Stimulated activated naive CD4-positive, alpha-beta T cell (primary cell): ENCODE data around the gene N4BP3.
"Not testable (repeated sequence)": the region's sequence is repeated elsewhere in the genome, so short reads cannot be mapped to it uniquely, and the experiment has no call there.

Experiments used
- DNase-seq, 6 experiments: peaks; one replicate each; lab custom pipeline; 2025; lab: John Stamatoyannopoulos, UW

N4BP3 gene

GRCh38 chr5:178121391-178122276 is 8.3 kb downstream of the N4BP3 start:
- DNase-seq = no peak

GRCh38 chr5:178122346-178122745 is 9.0 kb downstream of the N4BP3 start:
- DNase-seq = no peak

- DNase-seq = no peak
Observed at GRCh38 chr5:178123094-178123965, 10.0 kb downstream of the N4BP3 start.

- no peak for DNase-seq
Observed at GRCh38 chr5:178123966-178124925, 10.9 kb downstream of the N4BP3 start.

- DNase-seq = no peak
Observed at GRCh38 chr5:178125253-178125906, 12.0 kb downstream of the N4BP3 start.

GRCh38 chr5:178126556-178126955 is 13.2 kb downstream of the N4BP3 start:
- DNase-seq = no peak

- not testable (repeated sequence) for DNase-seq
Observed at GRCh38 chr5:178127300-178128009, 14.1 kb downstream of the N4BP3 start.

- DNase-seq = no peak
Observed at GRCh38 chr5:178129296-178129695, 16.0 kb downstream of the N4BP3 start.

GRCh38 chr5:178130234-178130575 is 16.9 kb downstream of the N4BP3 start:
- not testable (repeated sequence) for DNase-seq

- DNase-seq = peak; percentile 63 to 78 (median 70)
Observed at GRCh38 chr5:178130576-178131445, 17.5 kb downstream of the N4BP3 start, which contains the start of gene RMND5B. Gene RMND5B, plus strand, starts transcription at chr5:178131014. Its CDS starts 7,106 bp downstream, at chr5:178138120.

- DNase-seq = no peak
Observed at GRCh38 chr5:178131446-178131996, 18.2 kb downstream of the N4BP3 start.

GRCh38 chr5:178136990-178137389 is 23.7 kb downstream of the N4BP3 start:
- no peak for DNase-seq

GRCh38 chr5:178137991-178138390 is 24.7 kb downstream of the N4BP3 start:
- no peak for DNase-seq

- DNase-seq = no peak
Observed at GRCh38 chr5:178141550-178141949, 28.2 kb downstream of the N4BP3 start.

- no peak for DNase-seq
Observed at GRCh38 chr5:178142642-178143041, 29.3 kb downstream of the N4BP3 start.

- no peak for DNase-seq
Observed at GRCh38 chr5:178143246-178143645, 29.9 kb downstream of the N4BP3 start.

- DNase-seq = no peak
Observed at GRCh38 chr5:178143901-178144300, 30.6 kb downstream of the N4BP3 start.

GRCh38 chr5:178145965-178146820 is 32.9 kb downstream of the N4BP3 start:
- peak; percentile 43 to 72 (median 66) for DNase-seq
